ENCODE measurements around the gene YY1. TPM values are rescaled to one million over a fixed set of nuclear protein-coding genes. Genes with fewer than 3 reads are reported as not detected.
A peak's percentile ranks its signal among the peaks of the same experiment; 100 is the strongest.

The YY1 gene
- total RNA-seq, 3 donors from 2014 or later: 60.8 to 78.7 (median 72.9) TPM

GRCh38 chr14:100312877-100313400, 74.0 kb downstream of the YY1 start:
- Histone ChIP-seq H3K9me3 (no peaks in the 10 kb centered on the region), H3K4me3 (no peak overlapping the region), H3K4me1 (ENCODE audit: low read depth) (peaks cover 6% of the 10 kb centered on the region), H3K36me3 (ENCODE audit: low read depth) (no peaks in the 10 kb centered on the region)
- DNase-seq: no peak
- peak; percentile 15 for ATAC-seq
- TF ChIP-seq CTCF (IDR thresholded peaks at IDR 0.05): no peak
- intact Hi-C loops (cut with DNase I, micrococcal nuclease): no loop called here

- Histone ChIP-seq H3K4me3 (no peak overlapping the region), H3K4me1 (ENCODE audit: low read depth) (peaks cover 13% of the 10 kb centered on the region), H3K36me3 (ENCODE audit: low read depth) (no peaks in the 10 kb centered on the region), H3K9me3 (no peaks in the 10 kb centered on the region)
- DNase-seq (no peak), ATAC-seq (peak; percentile 36)
- intact Hi-C loops (cut with DNase I, micrococcal nuclease): no loop called here
- no peak for TF ChIP-seq CTCF (IDR thresholded peaks at IDR 0.05)
Observed at GRCh38 chr14:100313464-100314230, 74.7 kb downstream of the YY1 start.

GRCh38 chr14:100314724-100315123, 75.8 kb downstream of the YY1 start:
- Histone ChIP-seq H3K4me1 (ENCODE audit: low read depth) (peaks cover 13% of the 10 kb centered on the region), H3K9me3 (no peaks in the 10 kb centered on the region), H3K36me3 (ENCODE audit: low read depth) (no peaks in the 10 kb centered on the region), H3K4me3 (no peak overlapping the region)
- intact Hi-C loops (cut with DNase I, micrococcal nuclease): no loop called here
- peak; percentile 56 for ATAC-seq
- no peak for TF ChIP-seq CTCF (IDR thresholded peaks at IDR 0.05)
- peak in 1 of 3 donors; percentile 28 for DNase-seq

GRCh38 chr14:100317389-100317788, 78.4 kb downstream of the YY1 start:
- ATAC-seq: no peak

More at GRCh38 chr14:100317389-100317788, 78.4 kb downstream of the YY1 start:
- TF ChIP-seq CTCF (IDR thresholded peaks at IDR 0.05): no peak
- intact Hi-C loops (cut with DNase I, micrococcal nuclease): no loop called here
- DNase-seq: peak in 1 of 3 donors; percentile 17
- Histone ChIP-seq H3K36me3 (ENCODE audit: low read depth) (no peaks in the 10 kb centered on the region), H3K4me1 (ENCODE audit: low read depth) (peaks cover 13% of the 10 kb centered on the region), H3K4me3 (no peak overlapping the region), H3K9me3 (no peaks in the 10 kb centered on the region)

Measured in mucosa of descending colon (tissue), 3 donors.